Measurements from ENCODE around the gene CIB4. TPM values are rescaled to one million over a fixed set of nuclear protein-coding genes. Genes with fewer than 3 reads are reported as not detected.
"Not testable (repeated sequence)": the region's sequence is repeated elsewhere in the genome, so short reads cannot be mapped to it uniquely, and the experiment has no call there.

Gene CIB4
- total RNA-seq, 4 donors from 2014 or later: not detected

DNA sequence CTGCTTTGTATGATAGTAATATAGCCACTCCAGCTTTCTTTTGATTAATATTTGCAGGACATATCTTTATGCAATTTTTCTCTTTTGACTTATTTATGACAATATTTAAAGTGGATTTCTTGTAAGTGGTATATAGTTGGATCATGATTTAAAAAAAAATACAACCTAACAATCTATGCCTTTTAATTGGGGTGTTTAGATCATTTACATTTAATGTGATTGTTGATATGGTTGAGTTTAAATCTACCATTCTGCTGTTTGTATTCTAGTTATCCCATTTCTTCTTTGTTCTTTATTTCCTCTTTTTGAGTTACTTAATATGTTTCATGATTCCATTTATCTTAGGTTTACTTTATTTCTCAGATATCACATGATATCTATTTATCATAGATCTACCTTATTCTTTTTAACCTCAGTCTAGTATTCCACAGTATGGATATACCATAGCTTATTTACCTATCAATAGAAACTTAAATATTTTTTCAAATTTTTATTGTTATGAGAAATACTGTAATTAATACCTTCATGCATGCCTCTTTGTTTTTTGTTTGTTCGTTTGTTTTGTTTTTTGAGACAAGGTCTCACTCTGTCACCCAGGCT, 19.3 kb upstream of the CIB4 start:
- H3K9me3 ChIP-seq: peaks cover 0 to 15% of the 10 kb centered on the region in 2 donors
- in situ Hi-C loops (cut with MboI; ENCODE audit: low pct_ligation_motif_present in 1 of 4, low pct_unique_long_range_greater_than_20kb in 1 of 4, low sequenced_read_pairs in 3 of 4) (no loop called here), intact Hi-C loops (cut with DNase I; ENCODE audit: low total_unique reads) (no loop called here)
- TF ChIP-seq, protein P1, sequence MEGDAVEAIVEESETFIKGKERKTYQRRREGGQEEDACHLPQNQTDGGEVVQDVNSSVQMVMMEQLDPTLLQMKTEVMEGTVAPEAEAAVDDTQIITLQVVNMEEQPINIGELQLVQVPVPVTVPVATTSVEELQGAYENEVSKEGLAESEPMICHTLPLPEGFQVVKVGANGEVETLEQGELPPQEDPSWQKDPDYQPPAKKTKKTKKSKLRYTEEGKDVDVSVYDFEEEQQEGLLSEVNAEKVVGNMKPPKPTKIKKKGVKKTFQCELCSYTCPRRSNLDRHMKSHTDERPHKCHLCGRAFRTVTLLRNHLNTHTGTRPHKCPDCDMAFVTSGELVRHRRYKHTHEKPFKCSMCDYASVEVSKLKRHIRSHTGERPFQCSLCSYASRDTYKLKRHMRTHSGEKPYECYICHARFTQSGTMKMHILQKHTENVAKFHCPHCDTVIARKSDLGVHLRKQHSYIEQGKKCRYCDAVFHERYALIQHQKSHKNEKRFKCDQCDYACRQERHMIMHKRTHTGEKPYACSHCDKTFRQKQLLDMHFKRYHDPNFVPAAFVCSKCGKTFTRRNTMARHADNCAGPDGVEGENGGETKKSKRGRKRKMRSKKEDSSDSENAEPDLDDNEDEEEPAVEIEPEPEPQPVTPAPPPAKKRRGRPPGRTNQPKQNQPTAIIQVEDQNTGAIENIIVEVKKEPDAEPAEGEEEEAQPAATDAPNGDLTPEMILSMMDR (IDR thresholded peaks at IDR 0.05): no peak
- no peak for TF ChIP-seq POLR2A (IDR thresholded peaks at IDR 0.05)
- TF ChIP-seq EP300 (IDR thresholded peaks at IDR 0.05; ENCODE audit: low read depth): no peak
- TF ChIP-seq POLR2AphosphoS5 (IDR thresholded peaks at IDR 0.05): no peak
- 76 to 88% methylated on average over 1 of the region's 1 CpG for WGBS, 2 donors (ENCODE audit: low coverage in 1 of 2)
- H3K4me3 ChIP-seq: no peak overlapping the region
- H3K4me1 ChIP-seq: no peaks in the 10 kb centered on the region
- no peaks in the 10 kb centered on the region for H3K36me3 ChIP-seq
- no peak overlapping the region for H3K27ac ChIP-seq
- H3K27me3 ChIP-seq: no peaks in the 10 kb centered on the region
- DNase-seq: no peak

DNA sequence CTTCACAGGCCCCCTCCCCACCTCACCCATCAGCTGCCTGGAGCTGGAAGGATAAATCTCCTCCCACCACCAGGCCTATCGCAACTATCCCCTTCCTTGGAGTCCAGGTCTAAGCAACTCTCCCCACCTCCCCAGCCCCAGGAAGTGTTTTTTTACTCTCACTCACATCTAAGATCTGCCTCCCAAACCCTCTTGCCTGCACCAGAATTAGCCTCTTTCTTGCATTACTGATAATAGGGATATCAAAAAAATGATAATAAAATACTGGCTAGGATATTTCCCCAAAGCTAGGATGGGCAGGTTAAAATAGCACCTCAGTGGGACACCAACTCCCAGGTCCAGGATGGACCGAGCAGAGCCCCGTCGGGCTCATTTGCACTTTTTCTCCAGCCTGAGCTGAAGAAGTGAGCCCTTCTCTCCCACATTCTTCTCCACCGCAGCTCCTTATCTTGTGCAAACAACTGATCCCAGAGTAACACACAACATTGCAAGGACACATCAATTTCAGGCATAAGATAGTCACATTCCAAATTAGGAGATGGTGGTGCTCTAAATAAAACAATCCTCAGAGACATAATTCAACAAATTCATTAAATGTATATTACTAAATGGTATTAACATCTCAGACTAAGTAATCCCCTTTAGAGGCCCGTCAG, 17.7 kb upstream of the CIB4 start:
- Histone ChIP-seq H3K36me3 (no peaks in the 10 kb centered on the region), H3K27ac (no peak overlapping the region), H3K27me3 (no peaks in the 10 kb centered on the region), H3K9me3 (peaks cover 0 to 15% of the 10 kb centered on the region in 2 donors), H3K4me1 (no peaks in the 10 kb centered on the region), H3K4me3 (no peak overlapping the region)
- TF ChIP-seq EP300 (IDR thresholded peaks at IDR 0.05; ENCODE audit: low read depth): no peak
- TF ChIP-seq POLR2AphosphoS5 (IDR thresholded peaks at IDR 0.05): no peak
- TF ChIP-seq POLR2A (IDR thresholded peaks at IDR 0.05): no peak
- TF ChIP-seq, protein P1 (IDR thresholded peaks at IDR 0.05): no peak
- WGBS, 2 donors (ENCODE audit: low coverage in 1 of 2): 50 to 78% methylated on average over 2 to 6 of the region's 6 CpGs
- in situ Hi-C loops (cut with MboI; ENCODE audit: low pct_ligation_motif_present in 1 of 4, low pct_unique_long_range_greater_than_20kb in 1 of 4, low sequenced_read_pairs in 3 of 4): no loop called here
- intact Hi-C loops (cut with DNase I; ENCODE audit: low total_unique reads): no loop called here
- DNase-seq: no peak

DNA sequence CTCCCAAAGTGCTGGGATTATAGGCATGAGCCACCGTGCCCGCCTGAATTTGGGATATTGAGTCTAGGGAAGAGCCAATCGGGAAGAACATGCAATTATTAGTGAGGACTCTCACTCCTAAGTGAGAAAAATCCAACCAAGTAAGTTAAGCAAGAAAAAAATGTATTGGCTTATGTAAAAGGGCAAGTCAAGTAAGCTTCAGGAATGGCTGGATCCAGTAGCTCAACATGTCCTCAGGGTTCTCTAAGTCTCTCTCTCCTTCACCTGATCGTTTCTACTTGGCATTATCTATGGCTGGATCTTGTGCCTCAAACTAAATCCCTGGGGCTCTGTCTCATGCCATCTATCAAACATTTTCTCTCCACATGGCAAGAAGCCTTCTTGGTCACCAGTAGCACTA, 16.1 kb upstream of the CIB4 start:
- H3K4me1 ChIP-seq: no peaks in the 10 kb centered on the region
- peaks cover 0 to 15% of the 10 kb centered on the region in 2 donors for H3K9me3 ChIP-seq
- in situ Hi-C loops (cut with MboI; ENCODE audit: low pct_ligation_motif_present in 1 of 4, low pct_unique_long_range_greater_than_20kb in 1 of 4, low sequenced_read_pairs in 3 of 4) (no loop called here), intact Hi-C loops (cut with DNase I; ENCODE audit: low total_unique reads) (no loop called here)
- no peaks in the 10 kb centered on the region for H3K27me3 ChIP-seq
- H3K27ac ChIP-seq: no peak overlapping the region
- WGBS, 2 donors (ENCODE audit: low coverage in 1 of 2): 43 to 84% methylated on average over 1 to 4 of the region's 4 CpGs
- DNase-seq: no peak
- H3K36me3 ChIP-seq: no peaks in the 10 kb centered on the region
- TF ChIP-seq EP300 (IDR thresholded peaks at IDR 0.05; ENCODE audit: low read depth): no peak
- TF ChIP-seq, protein P1 (IDR thresholded peaks at IDR 0.05): no peak
- no peak for TF ChIP-seq POLR2A (IDR thresholded peaks at IDR 0.05)
- no peak for TF ChIP-seq POLR2AphosphoS5 (IDR thresholded peaks at IDR 0.05)
- no peak overlapping the region for H3K4me3 ChIP-seq

DNA sequence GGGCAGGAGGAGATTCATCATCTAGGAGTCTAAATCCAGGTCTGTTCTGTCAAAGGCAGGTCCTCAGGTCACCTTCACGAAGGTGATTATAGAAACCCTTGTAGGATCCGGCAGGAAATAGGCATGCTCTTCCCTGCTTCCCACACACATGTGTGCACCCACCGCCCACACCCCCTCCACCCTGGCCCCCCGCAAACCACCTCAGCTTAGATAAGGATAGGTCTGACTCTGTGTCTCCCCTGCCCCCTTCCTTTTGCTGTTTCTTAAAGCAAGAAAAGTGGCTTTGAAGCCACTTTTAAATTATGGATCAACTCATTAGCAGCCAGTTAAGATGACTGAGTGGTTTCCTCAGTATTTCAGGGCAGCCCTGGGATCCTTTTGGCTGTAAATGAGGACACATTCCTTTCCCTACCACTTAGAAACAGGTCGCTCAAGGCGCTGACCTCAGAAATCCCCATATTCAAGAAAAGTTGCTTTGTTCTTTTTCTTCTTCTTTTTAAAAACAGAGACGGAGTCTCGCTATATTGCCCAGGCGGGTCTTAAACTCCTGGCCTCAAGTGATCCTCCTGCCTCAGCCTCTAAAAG, 14.5 kb upstream of the CIB4 start:
- Histone ChIP-seq H3K9me3 (peaks cover 0 to 13% of the 10 kb centered on the region in 2 donors), H3K4me3 (no peak overlapping the region), H3K36me3 (no peaks in the 10 kb centered on the region), H3K4me1 (no peaks in the 10 kb centered on the region), H3K27me3 (no peaks in the 10 kb centered on the region), H3K27ac (no peak overlapping the region)
- DNase-seq: no peak
- intact Hi-C loops (cut with DNase I; ENCODE audit: low total_unique reads): no loop called here
- in situ Hi-C loops (cut with MboI; ENCODE audit: low pct_ligation_motif_present in 1 of 4, low pct_unique_long_range_greater_than_20kb in 1 of 4, low sequenced_read_pairs in 3 of 4): no loop called here
- WGBS, 2 donors (ENCODE audit: low coverage in 1 of 2): 90 to 96% methylated on average over 4 to 9 of the region's 9 CpGs
- no peak for TF ChIP-seq POLR2A (IDR thresholded peaks at IDR 0.05)
- TF ChIP-seq, protein P1 (IDR thresholded peaks at IDR 0.05): no peak
- TF ChIP-seq POLR2AphosphoS5 (IDR thresholded peaks at IDR 0.05): no peak
- no peak for TF ChIP-seq EP300 (IDR thresholded peaks at IDR 0.05; ENCODE audit: low read depth)

DNA sequence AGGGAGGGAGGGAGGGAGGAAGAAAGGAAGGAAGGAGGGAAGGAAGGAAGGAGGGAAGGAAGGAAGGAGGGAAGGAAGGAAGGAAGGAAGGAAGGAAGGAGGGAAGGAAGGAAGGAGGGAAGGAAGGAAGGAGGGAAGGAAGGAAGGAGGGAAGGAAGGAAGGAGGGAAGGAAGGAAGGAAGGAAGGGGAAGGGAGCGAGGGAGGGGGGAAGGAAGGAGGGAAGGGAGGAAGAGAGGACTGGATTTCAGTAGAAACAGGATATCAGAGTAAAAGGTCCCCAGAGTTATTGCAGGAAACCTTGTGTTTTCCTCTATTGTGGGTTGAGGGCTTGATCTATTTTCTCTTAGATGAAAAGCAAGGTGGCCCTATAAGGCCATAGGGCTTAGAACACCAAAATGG, 14.0 kb upstream of the CIB4 start:
- H3K27ac ChIP-seq; H3K4me3 ChIP-seq; H3K4me1 ChIP-seq; H3K36me3 ChIP-seq; DNase-seq; in situ Hi-C loops (cut with MboI; ENCODE audit: low pct_ligation_motif_present in 1 of 4, low pct_unique_long_range_greater_than_20kb in 1 of 4, low sequenced_read_pairs in 3 of 4); H3K9me3 ChIP-seq; H3K27me3 ChIP-seq; intact Hi-C loops (cut with DNase I; ENCODE audit: low total_unique reads): not testable (repeated sequence)
- WGBS, 2 donors (ENCODE audit: low coverage in 1 of 2): 60% methylated on average over 1 of the region's 1 CpG; no CpG with 5 or more reads in 1 of the 2 donors

Measured in transverse colon (tissue), 4 donors.